Left forelimb (tissue), 1 donor: Measurements from ENCODE around the gene MROH9.

Experiments
- DNase-seq: peaks from one replicate; pipeline ENCODE4 v3.0.0-alpha.2; 2018; ENCODE audit warnings: low spot score

Gene MROH9

DNA sequence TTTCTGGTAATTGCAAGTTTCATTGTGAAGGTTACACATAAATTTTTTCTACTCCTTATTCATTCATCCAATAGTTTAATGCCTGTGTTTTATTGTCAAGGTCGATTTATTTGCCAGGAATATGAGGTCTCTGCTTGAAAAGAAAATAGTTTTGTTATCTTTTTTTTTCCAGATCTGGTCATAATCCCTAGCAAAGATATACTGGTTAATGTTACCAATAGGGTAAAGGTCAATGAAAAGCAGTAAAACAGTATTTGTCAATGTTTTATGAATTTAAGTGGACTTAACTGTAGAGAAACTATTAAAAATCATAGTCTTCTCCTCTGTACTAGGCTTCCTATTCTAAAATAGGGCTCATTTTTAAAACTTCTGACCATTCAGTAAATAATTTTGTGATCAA is 147.3 kb downstream of the MROH9 start:
- no peak for DNase-seq

DNA sequence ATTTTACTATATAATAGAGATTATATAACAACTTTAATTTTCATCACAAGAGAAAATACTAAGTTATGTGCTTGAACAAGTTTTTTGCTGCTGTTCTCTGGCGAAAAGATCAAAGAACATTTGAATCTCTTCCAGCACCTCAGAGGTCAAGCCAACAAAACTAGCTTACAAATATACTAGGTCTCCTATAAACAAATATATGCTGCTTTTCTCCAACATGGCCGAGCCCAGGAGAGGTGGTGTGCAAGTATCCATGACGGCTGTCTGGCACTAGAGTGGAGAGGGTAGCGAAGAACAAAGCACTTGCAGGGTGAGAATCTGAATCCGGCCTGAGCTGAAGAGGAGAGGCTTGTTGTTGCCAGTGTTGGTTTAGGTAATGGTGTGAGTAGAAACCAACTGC is 147.9 kb downstream of the MROH9 start:
- no peak for DNase-seq

DNA sequence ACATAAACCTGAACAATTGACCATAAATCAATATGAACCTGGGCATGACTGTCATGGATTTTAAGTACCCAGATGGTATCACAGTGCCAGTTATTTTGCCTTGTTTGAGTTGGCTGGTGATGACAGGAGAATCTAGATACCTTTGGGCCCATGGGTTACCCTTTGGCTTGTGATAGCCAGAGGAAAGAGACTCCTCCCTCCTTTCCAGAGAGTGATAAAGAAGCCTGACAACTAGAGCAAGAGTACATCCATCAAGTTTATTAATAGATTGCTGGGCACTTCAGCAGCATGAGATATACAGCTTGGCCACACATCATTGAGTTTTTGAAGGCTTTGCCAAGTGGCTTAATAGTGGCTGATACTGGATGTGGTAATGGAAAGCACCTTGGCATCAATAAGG is 148.8 kb downstream of the MROH9 start:
- no peak for DNase-seq

DNA sequence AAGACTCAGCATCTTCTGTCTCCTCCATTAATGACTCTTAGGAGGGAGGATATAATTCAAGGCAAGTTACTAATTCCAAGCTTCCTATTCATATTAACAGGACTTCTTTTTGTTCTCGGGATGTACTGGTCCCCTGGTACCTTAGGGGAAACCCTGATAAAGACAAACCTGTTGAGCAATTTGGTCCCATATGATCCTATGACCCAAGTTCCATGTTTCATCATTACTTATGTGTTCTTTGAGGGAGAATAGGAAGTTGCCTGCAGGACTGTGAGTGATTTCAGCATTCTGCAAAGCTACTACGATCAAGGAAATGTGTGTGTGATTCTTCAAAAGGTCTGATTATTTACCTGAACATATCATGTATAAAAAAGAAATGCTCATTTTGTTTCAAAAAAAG is 149.5 kb downstream of the MROH9 start:
- DNase-seq, result no peak

DNA sequence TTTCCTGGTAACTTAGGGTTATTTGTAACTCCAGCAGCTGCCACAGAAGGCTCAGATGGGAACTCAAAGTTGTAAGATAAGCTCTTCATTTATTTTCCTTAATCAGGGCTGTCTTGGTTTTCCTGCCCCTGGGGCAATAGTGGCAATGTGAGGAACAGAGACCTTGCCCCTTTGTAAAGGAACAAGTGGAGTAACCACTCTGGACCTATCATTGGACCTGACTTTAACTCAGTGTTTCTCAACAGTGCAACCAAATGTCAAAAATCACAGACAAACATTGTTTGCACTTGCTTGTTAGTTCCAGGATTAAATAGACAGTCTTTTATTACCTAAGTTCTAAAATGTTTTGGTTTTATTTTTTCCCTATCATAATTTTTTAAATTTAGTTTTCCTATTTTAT is 152.6 kb downstream of the MROH9 start:
- no peak for DNase-seq

DNA sequence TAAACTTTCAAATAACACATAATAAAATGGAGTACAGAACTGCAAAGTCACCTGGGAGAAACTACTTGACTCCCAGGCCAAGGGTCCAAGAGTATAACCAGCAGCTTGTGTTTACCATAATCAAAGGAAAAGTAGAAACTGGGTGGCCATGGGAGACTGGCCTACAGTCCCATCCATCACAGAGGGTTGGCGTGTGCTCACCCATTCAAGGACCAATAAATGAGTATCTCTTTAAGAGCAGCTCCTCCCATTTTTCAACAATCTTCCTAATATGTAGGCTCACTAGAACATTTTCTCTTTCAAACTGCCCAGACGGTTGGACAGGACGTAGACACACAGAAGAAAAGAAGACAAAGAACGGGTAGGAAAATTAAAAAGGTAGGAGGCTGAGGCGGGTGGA is 155.3 kb downstream of the MROH9 start, which contains the start of gene FMO3:
TSS of gene FMO3 (plus strand) at position 302 of the 400 bp plus-strand sequence. CDS start 1,754 bp downstream, outside the sequence.
- no peak for DNase-seq

DNA sequence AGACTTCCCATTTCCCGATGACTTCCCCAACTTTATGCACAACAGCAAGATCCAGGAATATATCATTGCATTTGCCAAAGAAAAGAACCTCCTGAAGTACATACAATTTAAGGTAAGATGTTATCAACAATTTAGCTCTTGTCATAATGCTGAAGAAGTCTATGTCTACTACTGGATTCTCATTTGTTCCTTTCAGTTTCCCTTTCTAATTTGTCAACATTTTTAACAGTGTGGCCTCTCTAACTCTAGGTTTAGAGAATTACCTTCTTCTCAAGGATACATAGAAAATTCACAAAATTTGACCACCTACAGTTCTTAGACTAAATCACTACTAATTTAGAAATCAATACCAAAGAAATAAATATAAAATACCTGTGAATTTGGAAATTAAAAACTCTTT is 168.5 kb downstream of the MROH9 start:
- DNase-seq, result no peak

DNA sequence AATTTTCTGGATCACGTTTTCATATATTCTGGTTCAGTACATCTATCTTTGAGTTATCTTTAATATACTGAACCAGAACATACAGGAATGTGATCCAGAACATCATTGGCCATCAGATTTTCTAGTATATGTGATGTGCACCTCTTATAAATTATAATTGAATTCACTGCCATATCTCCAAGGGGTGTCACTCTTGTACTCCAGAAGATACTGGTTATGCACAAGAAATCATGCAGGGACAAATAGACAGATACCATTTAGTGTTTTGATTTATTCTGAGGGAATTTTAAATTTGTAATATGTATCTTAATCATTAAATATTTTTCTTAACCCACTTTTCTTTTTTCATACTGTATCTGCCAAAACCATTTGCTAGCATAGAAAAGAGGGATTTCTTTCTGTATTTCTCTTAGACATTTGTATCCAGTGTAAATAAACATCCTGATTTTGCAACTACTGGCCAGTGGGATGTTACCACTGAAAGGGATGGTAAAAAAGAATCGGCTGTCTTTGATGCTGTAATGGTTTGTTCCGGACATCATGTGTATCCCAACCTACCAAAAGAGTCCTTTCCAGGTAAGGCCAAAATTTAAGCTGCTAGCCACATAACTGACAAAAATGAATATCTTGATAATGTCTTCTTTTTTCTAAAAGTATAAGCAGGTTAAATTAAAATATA is 172.1 kb downstream of the MROH9 start:
- no peak for DNase-seq

DNA sequence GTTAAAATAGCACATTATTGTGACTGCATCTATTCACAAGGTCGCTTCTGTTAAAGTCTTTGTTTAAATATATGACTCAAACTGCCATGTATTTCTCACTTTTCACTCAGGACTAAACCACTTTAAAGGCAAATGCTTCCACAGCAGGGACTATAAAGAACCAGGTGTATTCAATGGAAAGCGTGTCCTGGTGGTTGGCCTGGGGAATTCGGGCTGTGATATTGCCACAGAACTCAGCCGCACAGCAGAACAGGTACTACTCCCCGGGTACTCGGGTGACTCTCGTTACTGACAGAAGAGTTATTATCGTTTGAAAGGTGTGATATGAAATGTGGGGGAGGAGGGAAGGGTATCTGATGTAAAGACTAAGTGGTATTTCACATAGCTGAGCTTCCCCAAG is 172.6 kb downstream of the MROH9 start:
- DNase-seq, result no peak

DNA sequence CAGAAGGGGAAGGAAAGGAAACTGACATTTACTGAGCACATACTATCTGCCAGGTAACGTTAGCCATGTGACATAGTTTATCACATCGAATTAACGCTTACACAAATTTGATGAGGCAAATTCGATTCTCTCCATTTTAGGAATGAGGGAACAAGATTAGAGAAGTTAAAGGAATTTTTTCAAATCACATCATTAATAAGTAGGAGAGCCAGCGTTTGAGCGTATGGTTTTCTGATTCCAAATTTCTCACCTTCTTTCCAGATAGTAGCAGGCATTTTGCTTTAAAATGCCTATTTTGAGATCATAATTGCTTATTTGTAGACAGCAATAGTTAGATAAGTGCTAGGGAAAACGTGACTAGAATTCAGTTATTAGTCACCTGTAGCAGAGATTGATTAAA is 174.6 kb downstream of the MROH9 start:
- no peak for DNase-seq

DNA sequence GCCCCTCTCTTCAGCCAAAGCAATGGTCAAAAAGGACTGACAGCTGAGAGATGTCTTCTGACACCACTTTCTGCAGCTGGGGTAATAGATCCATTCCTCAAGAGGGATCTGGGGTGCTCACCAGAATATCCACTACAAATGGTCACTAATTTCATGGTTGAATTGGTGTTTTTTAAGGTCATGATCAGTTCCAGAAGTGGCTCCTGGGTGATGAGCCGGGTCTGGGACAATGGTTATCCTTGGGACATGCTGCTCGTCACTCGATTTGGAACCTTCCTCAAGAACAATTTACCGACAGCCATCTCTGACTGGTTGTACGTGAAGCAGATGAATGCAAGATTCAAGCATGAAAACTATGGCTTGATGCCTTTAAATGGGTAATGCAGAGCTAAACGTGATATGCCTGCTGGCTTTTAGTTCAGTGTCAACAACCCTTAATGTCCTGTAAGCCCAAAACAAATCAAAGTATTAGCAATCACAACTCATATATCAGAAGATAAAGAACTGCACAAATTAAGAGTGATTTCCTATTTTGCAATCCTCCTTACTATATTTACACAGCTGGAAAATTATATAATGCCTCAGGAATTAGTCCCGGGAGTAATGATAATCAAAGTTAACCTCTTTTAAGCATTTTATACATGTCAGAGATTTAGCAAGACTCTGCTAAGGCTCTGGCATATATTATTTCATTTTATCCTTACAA is 175.4 kb downstream of the MROH9 start:
- DNase-seq, result no peak

DNA sequence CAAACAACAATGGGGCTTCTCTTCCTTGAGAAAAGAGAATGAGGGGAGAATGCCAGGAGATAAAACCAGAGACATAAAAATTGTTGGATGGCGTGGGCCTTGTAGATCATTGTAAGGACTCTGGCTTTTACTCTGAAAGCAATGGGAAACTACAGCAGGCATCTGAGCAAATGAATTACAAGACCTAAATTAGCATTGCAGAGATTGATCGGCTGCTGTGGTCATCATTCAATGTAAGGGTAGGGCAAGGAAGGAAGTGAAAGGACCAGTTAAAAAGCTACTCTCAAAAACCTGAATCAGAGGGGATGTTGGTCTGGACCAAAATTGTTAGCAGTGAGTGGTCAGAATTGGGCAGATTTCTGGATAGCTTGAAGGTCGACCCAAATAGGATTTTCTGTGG is 176.8 kb downstream of the MROH9 start:
- DNase-seq, result no peak

DNA sequence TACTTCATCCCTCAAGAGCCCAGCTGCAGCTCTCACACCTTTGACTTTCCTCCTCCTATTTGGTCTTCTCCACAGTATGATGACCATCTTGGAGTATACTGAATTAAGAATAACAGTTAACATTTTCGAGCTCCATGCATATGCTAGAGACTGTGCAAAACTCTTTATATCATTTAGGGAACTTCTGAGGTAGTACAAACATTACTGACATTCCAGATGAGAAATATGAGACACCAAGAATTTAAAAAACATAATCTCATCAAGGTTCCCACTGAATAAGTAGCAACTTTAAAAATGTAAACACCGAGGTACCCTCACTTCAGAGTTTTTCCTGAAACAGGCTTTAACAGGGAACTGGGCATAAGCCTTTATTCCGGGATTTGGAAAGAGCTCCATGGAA is 178.0 kb downstream of the MROH9 start:
- no peak for DNase-seq
